Adipose tissue (tissue), 3 donors: ENCODE results near the gene SHISA6. TPM values are rescaled to one million over a fixed set of nuclear protein-coding genes. Genes with fewer than 3 reads are reported as not detected.

ENCODE experiments used
- H3K27ac ChIP-seq: one replicate; pipeline ENCODE4 v1.5.1; 2013; ENCODE audit warnings: low read depth, low read length
- WGBS, 3 donors: extraction: QIAGEN DNeasy Blood & Tissue Kit; methylation state at CpG; one replicate each; pipeline ENCODE4 v1.1.7; 2013; 5-methylcytosine and 5-hydroxymethylcytosine counted together
- polyA plus RNA-seq, 3 donors: library from polyadenylated mRNA; stranded (reverse); fragments of 200-250 nt; gene quantifications; one replicate each; pipeline ENCODE4 v1.2.3, GENCODE V29; 2013
- donor health status: healthy with polysubstance abuse.
- donor health status: Bipolar disorder and iron deficiency.
- donor health status: healthy.

The SHISA6 gene
- polyA plus RNA-seq, 3 donors: 0.18 to 1.4 (median 1.3) TPM

DNA sequence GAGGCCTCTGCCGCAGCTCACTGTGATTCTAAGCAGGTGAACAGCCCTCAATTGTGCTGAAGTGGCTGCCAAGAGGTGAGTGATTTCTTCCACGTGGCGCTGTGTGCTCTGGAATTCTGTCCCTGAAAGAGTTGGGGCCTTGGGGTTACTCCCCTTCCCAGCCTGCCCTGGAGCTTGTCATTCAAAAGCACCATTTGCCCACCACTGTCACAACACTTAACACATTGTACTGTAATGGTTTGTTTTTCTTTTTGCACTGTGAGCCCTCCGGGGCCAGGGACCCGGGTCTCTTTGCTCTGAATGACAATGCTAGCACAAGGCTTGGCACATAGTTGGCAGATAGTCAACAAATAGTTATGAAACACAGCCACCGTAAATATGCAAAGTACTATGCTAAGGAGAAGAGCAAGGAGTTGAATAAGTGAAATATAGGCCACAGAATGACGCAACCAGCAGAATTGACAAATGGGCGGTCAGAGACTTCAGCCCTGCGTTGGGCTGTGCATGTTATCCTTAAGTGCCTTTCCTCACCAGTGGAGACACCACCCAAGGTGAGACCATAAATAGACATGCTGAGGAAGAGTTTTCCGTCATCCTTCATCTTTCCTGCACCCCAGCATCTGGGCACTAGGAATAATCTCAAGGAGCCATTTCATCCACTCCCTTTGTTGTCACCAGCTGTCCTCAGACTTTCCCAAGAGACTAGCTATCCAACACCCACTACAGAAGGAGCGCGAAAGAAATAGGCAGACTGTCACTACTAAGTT lies 245.3 kb downstream of the SHISA6 start:
- 52 to 64% (median 53%) methylated on average over 12 of the region's 12 CpGs for WGBS, 3 donors
- no peak overlapping the region for H3K27ac ChIP-seq

DNA sequence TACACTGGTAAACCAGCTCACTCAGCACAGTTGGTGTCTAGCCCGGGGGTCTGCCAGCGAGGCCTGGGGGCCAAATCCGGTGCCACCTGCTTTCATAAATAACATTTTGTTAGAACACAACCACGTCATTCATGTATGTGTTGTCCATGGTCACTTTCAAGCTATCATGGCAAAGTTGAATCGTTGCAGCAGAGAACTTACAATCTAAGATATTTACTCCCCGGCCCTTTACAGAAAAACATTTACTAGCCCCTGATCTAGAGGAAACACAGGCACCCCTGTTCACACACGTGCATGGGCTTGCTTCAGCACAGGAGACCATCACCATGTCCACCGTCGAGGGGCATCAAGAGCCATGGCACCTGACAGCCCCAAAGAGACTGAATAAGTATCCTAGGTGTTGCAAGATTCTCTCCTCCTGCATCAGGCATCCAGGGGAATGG lies 245.9 kb downstream of the SHISA6 start:
- no peak overlapping the region for H3K27ac ChIP-seq
- WGBS, 3 donors: 84 to 90% (median 87%) methylated on average over 9 of the region's 9 CpGs

DNA sequence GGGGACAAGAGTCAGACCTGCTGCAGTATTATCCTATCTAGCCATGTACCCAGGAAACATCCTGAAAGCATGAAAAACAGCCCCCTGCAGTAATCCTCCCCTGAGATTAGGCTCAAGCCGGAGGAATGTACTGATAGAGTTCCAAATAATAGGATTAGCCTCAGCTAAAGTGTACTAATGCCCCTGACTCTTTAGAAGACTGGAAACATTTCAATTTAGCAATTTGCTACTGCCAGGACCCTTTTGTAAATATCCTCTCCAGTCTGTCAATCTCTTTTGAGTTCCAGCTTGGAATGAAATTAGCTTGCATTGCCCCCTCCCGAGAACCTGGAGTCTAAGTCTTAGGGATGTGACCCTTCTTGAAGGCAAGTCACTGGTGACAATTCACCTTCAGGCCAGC lies 246.5 kb downstream of the SHISA6 start:
- WGBS, 3 donors: 62 to 76% (median 63%) methylated on average over 2 of the region's 2 CpGs
- no peak overlapping the region for H3K27ac ChIP-seq

DNA sequence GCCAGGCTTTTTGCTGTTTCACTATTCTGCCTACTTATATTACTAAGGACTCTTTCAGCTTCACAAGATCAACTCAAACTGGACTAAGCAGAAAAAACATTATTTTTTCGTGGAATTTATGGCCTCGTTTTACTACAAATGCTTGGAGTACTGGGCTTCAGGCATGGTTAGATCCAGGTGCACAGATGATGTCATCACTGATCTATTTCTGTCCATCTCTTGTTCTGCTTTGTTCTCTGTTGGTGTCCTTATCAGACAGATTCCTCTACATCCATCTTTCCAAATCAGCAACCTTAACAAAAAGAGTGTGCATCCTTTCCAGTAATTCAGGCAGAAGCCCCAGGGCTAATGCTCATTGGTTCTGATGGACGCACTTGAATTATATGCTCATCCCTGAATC lies 247.4 kb downstream of the SHISA6 start:
- H3K27ac ChIP-seq: no peak overlapping the region
- 82 to 87% (median 87%) methylated on average over 3 of the region's 3 CpGs for WGBS, 3 donors

GRCh38 chr17:11490171-11490755 lies 249.2 kb downstream of the SHISA6 start:
- 83 to 89% (median 88%) methylated on average over 14 of the region's 14 CpGs for WGBS, 3 donors

DNA sequence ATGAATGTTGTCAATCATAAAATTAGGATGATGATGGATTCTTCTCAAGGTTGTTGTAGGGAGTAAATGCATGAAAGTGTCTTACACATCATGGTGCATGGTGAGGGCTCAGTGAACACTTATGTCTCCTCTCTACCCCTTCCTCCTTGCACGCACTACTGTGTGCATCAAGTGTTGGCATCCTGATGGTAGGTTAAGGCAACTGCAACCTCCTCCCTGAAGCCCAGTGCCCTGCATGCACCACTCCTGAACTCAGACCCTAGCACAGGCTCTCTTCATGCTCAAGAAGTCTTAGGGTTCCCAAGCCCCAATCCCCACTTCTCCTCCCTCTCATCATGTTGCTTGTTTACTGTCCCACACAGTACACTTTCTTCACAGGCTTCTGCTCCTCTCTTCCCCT lies 251.5 kb downstream of the SHISA6 start:
- WGBS, 3 donors: 86 to 92% (median 86%) methylated on average over 1 of the region's 1 CpG
- H3K27ac ChIP-seq: no peak overlapping the region

More at GRCh38 chr17:11490171-11490755, 249.2 kb downstream of the SHISA6 start:
- H3K27ac ChIP-seq: no peak overlapping the region

GRCh38 chr17:11493936-11494335 lies 252.9 kb downstream of the SHISA6 start:
- no peak overlapping the region for H3K27ac ChIP-seq

- 60 to 75% (median 71%) methylated on average over 3 of the region's 3 CpGs for WGBS, 3 donors
These were observed 254.6 kb downstream of the SHISA6 start for GRCh38 chr17:11495613-11496012.

GRCh38 chr17:11499881-11500280 lies 258.9 kb downstream of the SHISA6 start:
- WGBS, 3 donors: 83 to 91% (median 86%) methylated on average over 3 of the region's 3 CpGs
- H3K27ac ChIP-seq: no peak overlapping the region

More at GRCh38 chr17:11495613-11496012, 254.6 kb downstream of the SHISA6 start:
- H3K27ac ChIP-seq: no peak overlapping the region

GRCh38 chr17:11503308-11504035 lies 262.5 kb downstream of the SHISA6 start:
- 66 to 76% (median 66%) methylated on average over 9 of the region's 9 CpGs for WGBS, 3 donors
- no peak overlapping the region for H3K27ac ChIP-seq

- no peak overlapping the region for H3K27ac ChIP-seq
- WGBS, 3 donors: 12 to 20% (median 12%) methylated on average over 4 of the region's 4 CpGs
These were observed 265.6 kb downstream of the SHISA6 start for GRCh38 chr17:11506635-11507034.

GRCh38 chr17:11511696-11512095 lies 270.7 kb downstream of the SHISA6 start:
- no peak overlapping the region for H3K27ac ChIP-seq
- WGBS, 3 donors: 19 to 53% (median 52%) methylated on average over 4 of the region's 4 CpGs

DNA sequence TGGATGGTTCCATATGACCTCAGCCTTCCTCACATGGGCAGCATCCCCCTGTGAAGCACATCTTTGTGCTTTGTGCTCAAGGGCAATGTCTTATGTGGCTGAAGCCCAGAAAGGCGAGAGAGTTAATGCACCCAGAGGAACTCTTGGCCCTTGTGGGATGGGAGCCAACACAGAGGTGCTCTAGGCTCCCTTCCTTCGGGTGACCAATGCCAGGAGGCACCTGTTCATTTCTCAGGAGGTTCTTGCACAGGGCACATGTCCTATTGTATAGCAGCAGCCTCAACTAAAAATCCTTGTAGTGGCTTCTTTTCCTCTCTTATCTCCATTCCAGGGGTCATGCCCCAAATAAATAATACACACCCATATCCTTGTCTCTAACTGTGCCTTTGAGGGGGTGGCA lies 273.6 kb downstream of the SHISA6 start:
- no peak overlapping the region for H3K27ac ChIP-seq
- WGBS, 3 donors: 68 to 73% (median 69%) methylated on average over 2 of the region's 2 CpGs

DNA sequence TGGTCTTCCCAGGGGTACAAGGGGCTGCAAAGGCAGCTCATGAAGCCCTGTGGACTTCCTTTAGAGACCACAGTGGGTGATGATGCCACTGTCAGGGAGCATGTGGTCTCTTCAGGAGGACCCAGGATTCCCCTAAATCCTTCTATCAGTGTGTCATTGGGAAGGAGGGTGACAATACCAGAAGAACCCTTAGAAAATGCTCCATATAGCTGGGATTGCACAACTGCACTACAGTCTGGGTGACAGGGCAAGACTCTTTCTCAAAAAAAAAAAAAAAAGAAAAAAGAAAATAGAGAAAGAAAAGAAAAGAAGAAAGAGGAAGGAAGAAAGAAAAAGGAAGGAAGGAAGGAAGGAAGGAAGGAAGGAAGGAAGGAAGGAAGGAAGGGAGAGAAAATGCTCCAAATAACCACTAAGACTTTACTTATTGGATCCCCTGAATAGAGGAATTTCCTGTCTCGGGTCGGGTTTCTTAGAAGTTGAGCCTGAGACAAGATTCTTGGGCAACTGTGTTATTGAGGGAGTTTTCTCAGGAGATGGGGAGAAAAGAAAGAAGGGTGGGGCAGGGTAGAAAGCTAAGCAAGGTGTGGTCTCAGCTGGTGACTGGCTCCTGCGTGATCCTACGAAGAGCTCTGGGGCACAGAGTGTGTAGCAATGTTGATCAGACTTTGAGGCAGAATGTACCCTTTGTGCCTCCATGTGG lies 274.1 kb downstream of the SHISA6 start:
- no peak overlapping the region for H3K27ac ChIP-seq
- WGBS, 3 donors: 55 to 77% (median 64%) methylated on average over 4 of the region's 4 CpGs

DNA sequence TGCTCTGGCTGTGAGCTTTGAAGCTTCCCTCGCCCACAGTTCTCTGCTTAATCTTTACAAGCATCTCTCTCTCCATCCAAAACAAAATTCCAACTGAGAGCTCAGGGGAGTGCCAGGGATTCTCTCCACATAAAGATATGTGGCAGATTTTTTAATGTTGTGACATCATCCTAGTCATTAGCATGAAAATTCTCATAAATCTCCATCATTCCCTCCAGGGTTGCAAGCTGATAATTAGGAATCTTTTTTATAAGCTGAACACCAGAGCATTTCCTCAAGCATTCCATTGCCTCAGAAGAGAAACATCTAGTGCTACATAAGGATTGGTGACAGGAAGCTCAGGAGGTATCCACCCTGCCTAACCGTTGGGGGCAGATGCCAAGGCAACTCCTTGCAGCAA lies 274.9 kb downstream of the SHISA6 start:
- WGBS, 3 donors: 58 to 85% (median 64%) methylated on average over 2 of the region's 2 CpGs

DNA sequence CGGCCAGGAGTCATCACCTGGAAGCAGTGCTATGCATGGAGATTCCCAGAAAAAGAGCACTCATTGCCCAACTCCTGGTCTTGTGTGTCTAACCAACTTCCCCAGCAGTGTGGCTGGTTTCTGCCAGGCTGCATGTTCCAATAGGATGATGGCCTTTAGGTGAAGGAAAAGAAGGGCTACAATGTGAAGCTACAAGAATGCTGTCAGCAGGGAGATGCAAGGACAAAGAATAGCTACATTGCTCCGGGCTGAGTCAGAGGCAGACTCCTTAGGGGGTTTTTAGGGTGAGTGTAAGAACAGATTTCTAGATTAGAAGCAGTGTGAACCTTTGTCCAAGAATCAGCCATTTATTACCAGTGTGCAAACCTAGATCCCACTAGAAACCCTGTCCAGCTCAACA lies 294.2 kb downstream of the SHISA6 start:
- no peak overlapping the region for H3K27ac ChIP-seq
- 70 to 87% (median 78%) methylated on average over 2 of the region's 2 CpGs for WGBS, 3 donors

More for the DNA sequence above, 274.9 kb downstream of the SHISA6 start:
- no peak overlapping the region for H3K27ac ChIP-seq

- WGBS, 3 donors: 56 to 81% (median 73%) methylated on average over 5 of the region's 5 CpGs
- no peak overlapping the region for H3K27ac ChIP-seq
These were observed 297.4 kb downstream of the SHISA6 start for GRCh38 chr17:11538366-11538765.

GRCh38 chr17:11539637-11540036 lies 298.6 kb downstream of the SHISA6 start:
- 68 to 75% (median 70%) methylated on average over 7 of the region's 7 CpGs for WGBS, 3 donors
- no peak overlapping the region for H3K27ac ChIP-seq

DNA sequence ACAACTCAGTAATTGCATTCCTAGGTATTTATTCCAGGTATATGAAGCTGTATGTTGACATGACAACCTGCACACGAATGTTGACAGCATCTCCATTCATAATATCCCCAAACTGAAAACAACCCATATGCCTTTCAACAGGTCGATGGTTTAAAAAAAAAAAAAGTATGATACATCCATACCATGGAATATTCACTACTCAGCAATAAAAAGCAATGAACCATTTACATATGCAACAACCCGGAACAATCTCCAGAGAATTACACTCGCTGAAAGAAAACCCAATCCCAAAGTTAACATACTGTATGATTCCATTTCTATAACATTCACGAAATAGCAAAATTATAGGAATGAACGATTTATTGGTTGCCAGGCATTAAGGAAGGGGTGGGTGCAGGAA lies 304.0 kb downstream of the SHISA6 start:
- 75 to 89% (median 81%) methylated on average over 6 of the region's 6 CpGs for WGBS, 3 donors
- H3K27ac ChIP-seq: no peak overlapping the region
